Endodermal cell (in vitro differentiated cells): ENCODE data around the gene CEBPG. TPM values are rescaled to one million over a fixed set of nuclear protein-coding genes. Genes with fewer than 3 reads are reported as not detected.

ENCODE experiments used
- DNase-seq: peaks from one replicate; pipeline ENCODE4 v3.0.0-alpha.2; 2017
- H3K27ac ChIP-seq: 2 replicates; pipeline ENCODE4 v1.5.1; 2013; ENCODE audit warnings: mild to moderate bottlenecking, low read depth, low read length, moderate library complexity
- H3K27me3 ChIP-seq: 2 replicates; pipeline ENCODE4 v1.6.1; 2013; ENCODE audit warnings: mild to moderate bottlenecking, low read length, moderate library complexity; ENCODE audit not compliant: insufficient read depth, control insufficient read depth, poor library complexity, severe bottlenecking
- H3K36me3 ChIP-seq: 2 replicates; pipeline ENCODE4 v1.7.0; 2013; ENCODE audit warnings: mild to moderate bottlenecking, low read length, moderate library complexity; ENCODE audit not compliant: control insufficient read depth, insufficient read depth
- H3K4me1 ChIP-seq: one replicate; pipeline ENCODE4 v1.7.0; 2013; ENCODE audit warnings: low read length; ENCODE audit not compliant: control insufficient read depth, insufficient read depth
- H3K4me3 ChIP-seq: 2 replicates; pipeline ENCODE4 v1.5.1; 2013; ENCODE audit warnings: mild to moderate bottlenecking, low read length, moderate library complexity
- H3K9ac ChIP-seq: 2 replicates; pipeline ENCODE4 v1.6.1; 2013; ENCODE audit warnings: mild to moderate bottlenecking, low read length, moderate library complexity; ENCODE audit not compliant: poor library complexity, severe bottlenecking; ENCODE audit errors: extremely low read depth
- H3K9me3 ChIP-seq: 2 replicates; pipeline ENCODE4 v1.6.1; 2013; ENCODE audit warnings: mild to moderate bottlenecking, low read length, moderate library complexity; ENCODE audit not compliant: control insufficient read depth
- H3K27ac Mint-ChIP-seq: 2 replicates; pipeline ENCODE4 v1.8.0; 2020; ENCODE audit warnings: mixed read lengths
- H3K27me3 Mint-ChIP-seq: 2 replicates; pipeline ENCODE4 v1.8.0; 2021; ENCODE audit warnings: mild to moderate bottlenecking, mixed read lengths; ENCODE audit not compliant: insufficient read depth
- H3K36me3 Mint-ChIP-seq: 2 replicates; pipeline ENCODE4 v1.8.0; 2020; ENCODE audit warnings: low read depth, mixed read lengths
- H3K4me1 Mint-ChIP-seq: 2 replicates; pipeline ENCODE4 v1.8.0; 2020; ENCODE audit warnings: mixed read lengths
- H3K4me3 Mint-ChIP-seq: 2 replicates; pipeline ENCODE4 v1.8.0; 2020; ENCODE audit warnings: mild to moderate bottlenecking, moderate library complexity, mixed read lengths
- H3K9me3 Mint-ChIP-seq: 2 replicates; pipeline ENCODE4 v1.8.0; 2020; ENCODE audit warnings: mild to moderate bottlenecking, mixed read lengths
- CTCF ChIP-seq: fragments of 200-600 bp; sonication (generic); conservative IDR thresholded peaks from 2 replicates; pipeline ENCODE4 v1.5.0; 2021; ENCODE audit warnings: antibody characterized with exemption, mild to moderate bottlenecking
- WGBS, 2 experiments: methylation state at CpG; one replicate each; pipeline versions ENCODE4 v1.1.5 to v1.1.7; 2013; ENCODE audit warnings: missing lambda C conversion rate in 2 of 2, mixed read lengths in 1 of 2; ENCODE audit not compliant: insufficient coverage in 1 of 2, insufficient read length in 1 of 2; 5-methylcytosine and 5-hydroxymethylcytosine counted together
- long read RNA-seq, 4 experiments: library from polyadenylated mRNA in 2 of 4; library from RNA in 1 of 4; library from capped mRNA in 1 of 4; stranded (forward) in 3 of 4; unstranded in 1 of 4; transcript quantifications; one replicate each; pipeline ENCODE4 v2.0.0, GENCODE V29; 2020 to 2021; ENCODE audit warnings: inconsistent platforms in 1 of 4
- polyA plus RNA-seq, 2 experiments: library from polyadenylated mRNA; stranded (reverse); fragments of 50-300 nt; gene quantifications; one replicate each; pipeline ENCODE4 v1.2.3, GENCODE V29; 2013
- total RNA-seq, 2 donors: library from RNA; stranded (reverse); fragmentation: NEBNext Ultra II Directional in 1 of 2; extraction: Animal tissue kit (Norgen Biotek cat#: 25700) in 1 of 2; gene quantifications; 2 replicates in 1 of 2; 3 replicates in 1 of 2; pipeline ENCODE4 v1.2.1, GENCODE V29; 2021

The CEBPG gene
- total RNA-seq, result 10 to 100 TPM; 31.9 to 33.8 TPM
- 31.9 TPM for polyA plus RNA-seq (2013, experiment 1 of 2)
- polyA plus RNA-seq (2013, experiment 2 of 2), result 27.5 TPM
- long read RNA-seq, experiment 1, full-length matches to known transcripts, result 9 of 21 reads
- long read RNA-seq, experiment 1, partial matches to known transcripts, result 0 of 21 reads
- long read RNA-seq, experiment 1, other reads (novel, unspliced or antisense), result 12 of 21 reads
- long read RNA-seq, experiment 2, full-length matches to known transcripts, result 114 of 125 reads
- long read RNA-seq, experiment 2, partial matches to known transcripts, result 0 of 125 reads
- long read RNA-seq, experiment 2, other reads (novel, unspliced or antisense), result 11 of 125 reads
- long read RNA-seq, experiment 3, full-length matches to known transcripts, result 183 of 191 reads
- long read RNA-seq, experiment 3, partial matches to known transcripts, result 7 of 191 reads
- long read RNA-seq, experiment 3, other reads (novel, unspliced or antisense), result 1 of 191 reads
- long read RNA-seq, experiment 4, full-length matches to known transcripts, result 18 of 26 reads
- long read RNA-seq, experiment 4, partial matches to known transcripts, result 0 of 26 reads
- long read RNA-seq, experiment 4, other reads (novel, unspliced or antisense), result 8 of 26 reads

DNA sequence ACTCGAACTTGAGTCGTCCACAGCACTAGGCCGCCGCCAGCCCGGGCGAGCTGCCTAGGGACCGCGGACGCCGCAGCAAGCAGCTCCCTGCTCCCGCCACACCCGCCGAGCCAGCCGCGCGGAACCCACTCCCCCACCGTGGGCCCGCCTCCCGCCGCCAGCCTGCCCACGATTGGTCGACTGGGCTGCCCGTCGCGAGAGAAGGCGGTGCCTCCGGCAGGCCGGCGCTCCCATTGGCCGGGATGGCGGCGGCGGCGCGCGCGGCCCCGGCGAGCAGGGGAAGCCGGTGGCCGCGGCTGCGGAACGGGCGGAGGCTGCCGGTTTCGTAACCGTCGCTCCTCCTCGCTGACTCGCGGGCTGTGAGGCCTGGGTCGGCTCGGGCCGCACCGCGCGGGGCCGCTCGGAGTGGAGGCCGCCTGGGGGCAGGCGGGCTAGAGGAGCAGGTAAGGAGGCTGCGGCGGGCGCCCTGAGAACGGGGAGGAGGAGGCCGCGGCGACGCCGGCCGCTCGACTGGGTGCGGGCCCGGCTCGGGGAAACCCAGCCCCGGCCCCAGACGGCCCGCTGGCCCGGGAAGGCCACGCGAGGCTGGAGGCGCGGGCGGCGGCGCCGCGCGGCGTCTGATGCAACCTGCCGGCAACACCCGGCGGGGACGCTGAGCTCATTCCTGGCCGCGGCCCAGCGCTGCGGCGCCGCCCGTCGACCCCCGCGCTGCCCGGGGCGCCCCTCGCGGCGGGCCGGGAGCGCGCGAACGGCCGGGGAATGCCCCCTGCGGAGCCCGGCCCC, at the start of gene CEBPG:
Gene CEBPG, plus strand, starts transcription at position 257 of the 783 bp plus-strand sequence. CDS start 5,531 bp downstream, outside the sequence.
- Mint-ChIP-seq H3K27ac (peak within 1 kb of the TSS; percentile 77), H3K27me3 (peaks cover 5% of the 10 kb centered on the region), H3K4me3 (peak within 1 kb of the TSS; percentile 79), H3K9me3 (no peaks in the 10 kb centered on the region), H3K36me3 (peaks cover 5% of the 10 kb centered on the region), H3K4me1 (peaks cover 38% of the 10 kb centered on the region)
- H3K4me3 ChIP-seq, result peak within 1 kb of the TSS; percentile 100
- peaks cover 6% of the 10 kb centered on the region for H3K4me1 ChIP-seq
- WGBS, 2 experiments, result 0 to 1% methylated on average over 33 to 118 of the region's 118 CpGs
- DNase-seq, result peak; percentile 98
- no peaks in the 10 kb centered on the region for H3K9me3 ChIP-seq
- no peak for TF ChIP-seq CTCF
- H3K27me3 ChIP-seq, result no peaks in the 10 kb centered on the region
- peak within 1 kb of the TSS; percentile 96 for H3K27ac ChIP-seq
- H3K9ac ChIP-seq, result peak within 1 kb of the TSS; percentile 93
- H3K36me3 ChIP-seq, result peaks cover 7% of the 10 kb centered on the region

DNA sequence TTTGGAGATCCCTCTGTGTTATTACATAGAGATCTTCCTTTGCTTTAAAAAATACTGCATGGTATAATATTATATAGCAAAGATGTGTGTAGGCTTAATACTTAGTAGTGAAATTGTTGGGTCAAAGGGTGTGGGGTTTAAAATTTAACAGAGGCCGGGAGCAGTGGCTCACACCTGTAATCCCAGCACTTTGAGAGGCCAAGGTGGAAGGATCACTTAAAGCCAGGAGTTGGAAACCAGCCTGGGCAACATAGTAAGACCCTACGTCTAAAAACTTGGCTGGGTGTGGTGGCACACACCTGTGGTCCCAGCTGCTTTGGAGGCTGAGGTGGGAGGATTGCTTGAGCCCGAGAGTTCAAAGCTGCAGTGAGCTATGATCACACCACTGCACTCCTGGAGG, 48.9 kb upstream of the CEBPG start:
- Histone ChIP-seq H3K9ac (no peak overlapping the region), H3K9me3 (peaks cover 4% of the 10 kb centered on the region), H3K36me3 (no peaks in the 10 kb centered on the region), H3K27ac (no peak overlapping the region), H3K27me3 (no peaks in the 10 kb centered on the region), H3K4me3 (no peak overlapping the region), H3K4me1 (no peaks in the 10 kb centered on the region)
- Mint-ChIP-seq H3K36me3 (no peaks in the 10 kb centered on the region), H3K4me1 (no peaks in the 10 kb centered on the region), H3K4me3 (no peak overlapping the region), H3K27me3 (no peaks in the 10 kb centered on the region), H3K27ac (no peak overlapping the region), H3K9me3 (peaks cover 35% of the 10 kb centered on the region)
- DNase-seq, result no peak
- WGBS, 2 experiments, result 85 to 89% methylated on average over 3 of the region's 3 CpGs
- TF ChIP-seq CTCF, result no peak

- no peak for DNase-seq
- Mint-ChIP-seq H3K4me3 (no peak overlapping the region), H3K36me3 (no peaks in the 10 kb centered on the region), H3K4me1 (no peaks in the 10 kb centered on the region), H3K9me3 (peaks cover 28% of the 10 kb centered on the region), H3K27me3 (no peaks in the 10 kb centered on the region), H3K27ac (no peak overlapping the region)
- Histone ChIP-seq H3K9me3 (peaks cover 4% of the 10 kb centered on the region), H3K27ac (no peak overlapping the region), H3K4me3 (no peak overlapping the region), H3K27me3 (no peaks in the 10 kb centered on the region), H3K9ac (no peak overlapping the region), H3K36me3 (no peaks in the 10 kb centered on the region), H3K4me1 (no peaks in the 10 kb centered on the region)
- no peak for TF ChIP-seq CTCF
- WGBS, 2 experiments, result 87 to 98% methylated on average over 5 of the region's 5 CpGs
These were observed 47.6 kb upstream of the CEBPG start for GRCh38 chr19:33325920-33326319.
